ENCODE measurements around the gene GPS1. TPM values are rescaled to one million over a fixed set of nuclear protein-coding genes. Genes with fewer than 3 reads are reported as not detected.

GPS1 gene
- polyA plus RNA-seq, 1 of the 3 experiments (the other 2 are of a cell fraction): 264 TPM

DNA sequence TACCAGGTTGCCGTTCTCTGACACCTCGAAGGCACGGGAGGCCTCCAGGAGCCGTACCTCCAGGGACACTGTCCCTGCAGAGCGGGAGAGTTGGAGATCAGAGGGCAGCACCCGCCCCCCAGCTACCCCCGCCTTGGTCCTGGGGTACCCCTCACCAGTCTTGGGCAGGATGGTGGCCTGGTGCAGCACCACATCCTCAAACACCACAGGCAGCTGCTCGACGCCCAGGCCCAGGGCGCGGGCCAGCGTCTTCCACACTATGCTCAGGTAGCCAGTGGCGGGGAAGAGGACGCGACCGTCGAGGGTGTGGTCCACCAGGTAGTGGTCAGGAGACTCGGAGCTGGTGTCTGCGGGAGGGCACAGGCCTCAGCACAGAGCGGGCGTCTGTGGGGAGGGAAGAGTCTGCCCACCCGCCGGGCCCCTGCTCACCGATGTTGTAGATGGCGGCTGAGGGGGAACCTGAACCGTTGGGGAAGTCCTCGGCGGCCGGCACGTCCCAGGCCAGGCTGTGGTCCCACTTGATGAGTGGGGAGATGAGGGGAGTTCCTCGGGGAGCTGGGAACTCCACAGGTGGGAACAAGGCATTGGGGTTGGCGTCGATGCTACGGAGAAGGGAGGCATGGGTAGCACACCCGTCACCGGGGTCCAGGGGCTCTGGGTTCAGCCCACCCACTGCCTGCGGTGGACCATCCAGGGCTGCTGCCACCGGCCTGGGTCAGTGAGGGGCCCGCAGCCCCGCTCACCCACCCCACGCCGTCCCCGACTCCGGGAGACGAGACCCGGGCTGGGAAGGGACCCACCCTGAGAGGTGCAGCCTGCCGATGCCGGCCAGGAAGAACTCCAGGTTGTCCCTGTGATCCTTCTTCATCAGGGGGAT is 36.5 kb downstream of the GPS1 start:
- no peak overlapping the region for H3K27ac ChIP-seq (ENCODE audit: low read depth in 2 of 2, low read length in 1 of 2)
- H3K4me3 ChIP-seq (ENCODE audit: low read depth in 2 of 2, low read length in 1 of 2): no peak overlapping the region
- no peaks in the 10 kb centered on the region for H3K9me2 ChIP-seq
- H3K27me3 ChIP-seq (ENCODE audit: insufficient read depth): no peaks in the 10 kb centered on the region
- H3F3A ChIP-seq (replicated peaks; ENCODE audit: insufficient read depth): no peaks in the 10 kb centered on the region
- POLR2A ChIA-PET: no interaction called here
- TF ChIP-seq RXRA (IDR thresholded peaks at IDR 0.05; ENCODE audit: borderline replicate concordance, low read depth) (no peak), ELF1 (IDR thresholded peaks at IDR 0.05) (no peak), EP300 (IDR thresholded peaks at IDR 0.05; ENCODE audit: borderline replicate concordance in 1 of 2, low read depth in 1 of 2, low read length in 1 of 2) (no peak), GABPA (IDR thresholded peaks at IDR 0.05; ENCODE audit: low read depth) (no peak)
- TF ChIP-seq, protein P1, sequence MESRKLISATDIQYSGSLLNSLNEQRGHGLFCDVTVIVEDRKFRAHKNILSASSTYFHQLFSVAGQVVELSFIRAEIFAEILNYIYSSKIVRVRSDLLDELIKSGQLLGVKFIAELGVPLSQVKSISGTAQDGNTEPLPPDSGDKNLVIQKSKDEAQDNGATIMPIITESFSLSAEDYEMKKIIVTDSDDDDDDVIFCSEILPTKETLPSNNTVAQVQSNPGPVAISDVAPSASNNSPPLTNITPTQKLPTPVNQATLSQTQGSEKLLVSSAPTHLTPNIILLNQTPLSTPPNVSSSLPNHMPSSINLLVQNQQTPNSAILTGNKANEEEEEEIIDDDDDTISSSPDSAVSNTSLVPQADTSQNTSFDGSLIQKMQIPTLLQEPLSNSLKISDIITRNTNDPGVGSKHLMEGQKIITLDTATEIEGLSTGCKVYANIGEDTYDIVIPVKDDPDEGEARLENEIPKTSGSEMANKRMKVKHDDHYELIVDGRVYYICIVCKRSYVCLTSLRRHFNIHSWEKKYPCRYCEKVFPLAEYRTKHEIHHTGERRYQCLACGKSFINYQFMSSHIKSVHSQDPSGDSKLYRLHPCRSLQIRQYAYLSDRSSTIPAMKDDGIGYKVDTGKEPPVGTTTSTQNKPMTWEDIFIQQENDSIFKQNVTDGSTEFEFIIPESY (IDR thresholded peaks at IDR 0.05; ENCODE audit: borderline replicate concordance, low read depth): no peak
- TF ChIP-seq, protein P2, sequence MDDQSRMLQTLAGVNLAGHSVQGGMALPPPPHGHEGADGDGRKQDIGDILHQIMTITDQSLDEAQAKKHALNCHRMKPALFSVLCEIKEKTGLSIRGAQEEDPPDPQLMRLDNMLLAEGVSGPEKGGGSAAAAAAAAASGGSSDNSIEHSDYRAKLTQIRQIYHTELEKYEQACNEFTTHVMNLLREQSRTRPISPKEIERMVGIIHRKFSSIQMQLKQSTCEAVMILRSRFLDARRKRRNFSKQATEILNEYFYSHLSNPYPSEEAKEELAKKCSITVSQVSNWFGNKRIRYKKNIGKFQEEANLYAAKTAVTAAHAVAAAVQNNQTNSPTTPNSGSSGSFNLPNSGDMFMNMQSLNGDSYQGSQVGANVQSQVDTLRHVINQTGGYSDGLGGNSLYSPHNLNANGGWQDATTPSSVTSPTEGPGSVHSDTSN (IDR thresholded peaks at IDR 0.05): no peak
- TF ChIP-seq, protein P3, sequence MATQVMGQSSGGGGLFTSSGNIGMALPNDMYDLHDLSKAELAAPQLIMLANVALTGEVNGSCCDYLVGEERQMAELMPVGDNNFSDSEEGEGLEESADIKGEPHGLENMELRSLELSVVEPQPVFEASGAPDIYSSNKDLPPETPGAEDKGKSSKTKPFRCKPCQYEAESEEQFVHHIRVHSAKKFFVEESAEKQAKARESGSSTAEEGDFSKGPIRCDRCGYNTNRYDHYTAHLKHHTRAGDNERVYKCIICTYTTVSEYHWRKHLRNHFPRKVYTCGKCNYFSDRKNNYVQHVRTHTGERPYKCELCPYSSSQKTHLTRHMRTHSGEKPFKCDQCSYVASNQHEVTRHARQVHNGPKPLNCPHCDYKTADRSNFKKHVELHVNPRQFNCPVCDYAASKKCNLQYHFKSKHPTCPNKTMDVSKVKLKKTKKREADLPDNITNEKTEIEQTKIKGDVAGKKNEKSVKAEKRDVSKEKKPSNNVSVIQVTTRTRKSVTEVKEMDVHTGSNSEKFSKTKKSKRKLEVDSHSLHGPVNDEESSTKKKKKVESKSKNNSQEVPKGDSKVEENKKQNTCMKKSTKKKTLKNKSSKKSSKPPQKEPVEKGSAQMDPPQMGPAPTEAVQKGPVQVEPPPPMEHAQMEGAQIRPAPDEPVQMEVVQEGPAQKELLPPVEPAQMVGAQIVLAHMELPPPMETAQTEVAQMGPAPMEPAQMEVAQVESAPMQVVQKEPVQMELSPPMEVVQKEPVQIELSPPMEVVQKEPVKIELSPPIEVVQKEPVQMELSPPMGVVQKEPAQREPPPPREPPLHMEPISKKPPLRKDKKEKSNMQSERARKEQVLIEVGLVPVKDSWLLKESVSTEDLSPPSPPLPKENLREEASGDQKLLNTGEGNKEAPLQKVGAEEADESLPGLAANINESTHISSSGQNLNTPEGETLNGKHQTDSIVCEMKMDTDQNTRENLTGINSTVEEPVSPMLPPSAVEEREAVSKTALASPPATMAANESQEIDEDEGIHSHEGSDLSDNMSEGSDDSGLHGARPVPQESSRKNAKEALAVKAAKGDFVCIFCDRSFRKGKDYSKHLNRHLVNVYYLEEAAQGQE (IDR thresholded peaks at IDR 0.05; ENCODE audit: low read depth, low read length): no peak
- TF ChIP-seq, protein P4, sequence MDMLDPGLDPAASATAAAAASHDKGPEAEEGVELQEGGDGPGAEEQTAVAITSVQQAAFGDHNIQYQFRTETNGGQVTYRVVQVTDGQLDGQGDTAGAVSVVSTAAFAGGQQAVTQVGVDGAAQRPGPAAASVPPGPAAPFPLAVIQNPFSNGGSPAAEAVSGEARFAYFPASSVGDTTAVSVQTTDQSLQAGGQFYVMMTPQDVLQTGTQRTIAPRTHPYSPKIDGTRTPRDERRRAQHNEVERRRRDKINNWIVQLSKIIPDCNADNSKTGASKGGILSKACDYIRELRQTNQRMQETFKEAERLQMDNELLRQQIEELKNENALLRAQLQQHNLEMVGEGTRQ (IDR thresholded peaks at IDR 0.05; ENCODE audit: borderline replicate concordance, low read depth, low read length): no peak
- no peak overlapping the region for H2AFZ ChIP-seq (ENCODE audit: low read depth)
- no peaks in the 10 kb centered on the region for H3K9me3 ChIP-seq
- H3K36me3 ChIP-seq (replicated peaks in 1 of 2; ENCODE audit: control insufficient read depth in 1 of 2, insufficient read depth in 2 of 2, low read length in 1 of 2): peaks cover 22 to 99% of the 10 kb centered on the region in 2 experiments
- H3K4me2 ChIP-seq: no peak overlapping the region
- 96% methylated on average over 43 of the region's 48 CpGs for WGBS (ENCODE audit: low lambda C conversion rate)
- H3K79me2 ChIP-seq (ENCODE audit: insufficient read depth): peaks cover 1% of the 10 kb centered on the region; the same call in 1 of the 2 replicates
- no peak overlapping the region for H3K9ac ChIP-seq
- H3K4me1 ChIP-seq (ENCODE audit: control insufficient read depth in 1 of 2, insufficient read depth in 2 of 2, low read depth in 1 of 2, low read length in 1 of 2): no peaks in the 10 kb centered on the region
- no peak for DNase-seq
- CTCF ChIA-PET: interaction anchor here (0.7 to 4.3 kb wide), 7 partner anchors 7 to 128 kb away, joined by 3 to 22 read pairs (median 4); partner anchors contain the start of gene RAC3
- no peaks in the 10 kb centered on the region for H4K20me1 ChIP-seq (ENCODE audit: insufficient read depth)

All from SK-N-SH (cell line).